Measurements from ENCODE around the gene NYNRIN.

Gene NYNRIN

GRCh38 chr14:24392325-24393091 is 6.3 kb upstream of the NYNRIN start:
- peak; percentile 20 for DNase-seq (ENCODE audit: low read depth, low spot score)

GRCh38 chr14:24394275-24394674 is 4.5 kb upstream of the NYNRIN start:
- no peak for DNase-seq (ENCODE audit: low read depth, low spot score)

- no peak for DNase-seq (ENCODE audit: low read depth, low spot score)
These were observed 2.9 kb upstream of the NYNRIN start for GRCh38 chr14:24395609-24396582.

- no peak for DNase-seq (ENCODE audit: low read depth, low spot score)
These were observed 1.0 kb upstream of the NYNRIN start for GRCh38 chr14:24397639-24398292.

GRCh38 chr14:24398293-24398652 is 530 bp upstream of the NYNRIN start:
- peak; percentile 33 for DNase-seq (ENCODE audit: low read depth, low spot score)

GRCh38 chr14:24399447-24399822 is 632 bp downstream of the NYNRIN start:
- no peak for DNase-seq (ENCODE audit: low read depth, low spot score)

- DNase-seq (ENCODE audit: low read depth, low spot score), result no peak
These were observed 1.4 kb downstream of the NYNRIN start for GRCh38 chr14:24399999-24400718.

GRCh38 chr14:24401810-24402702 is 3.3 kb downstream of the NYNRIN start:
- DNase-seq (ENCODE audit: low read depth, low spot score), result no peak

GRCh38 chr14:24403294-24403998 is 4.6 kb downstream of the NYNRIN start:
- peak; percentile 23 for DNase-seq (ENCODE audit: low read depth, low spot score)

GRCh38 chr14:24404814-24405213 is 6.0 kb downstream of the NYNRIN start:
- no peak for DNase-seq (ENCODE audit: low read depth, low spot score)

- DNase-seq (ENCODE audit: low read depth, low spot score), result no peak
These were observed 7.6 kb downstream of the NYNRIN start for GRCh38 chr14:24406416-24406815.

GRCh38 chr14:24407608-24408325 is 9.0 kb downstream of the NYNRIN start:
- DNase-seq (ENCODE audit: low read depth, low spot score), result no peak

- DNase-seq (ENCODE audit: low read depth, low spot score), result no peak
These were observed 10.0 kb downstream of the NYNRIN start for GRCh38 chr14:24408764-24409163.

- DNase-seq (ENCODE audit: low read depth, low spot score), result no peak
These were observed 10.4 kb downstream of the NYNRIN start for GRCh38 chr14:24409192-24409591.

- DNase-seq (ENCODE audit: low read depth, low spot score), result no peak
These were observed 11.2 kb downstream of the NYNRIN start for GRCh38 chr14:24409956-24410355.

- peak; percentile 62 for DNase-seq (ENCODE audit: low read depth, low spot score)
These were observed 12.9 kb downstream of the NYNRIN start for GRCh38 chr14:24411443-24412389.

GRCh38 chr14:24414077-24414476 is 15.3 kb downstream of the NYNRIN start:
- DNase-seq (ENCODE audit: low read depth, low spot score), result no peak

Data from astrocyte of the hippocampus (primary cell).